Subcutaneous abdominal adipose tissue (tissue), 5 donors: ENCODE measurements around the gene KPNA2.
A peak's percentile ranks its signal among the peaks of the same experiment; 100 is the strongest.
"Not testable (repeated sequence)": the region's sequence is repeated elsewhere in the genome, so short reads cannot be mapped to it uniquely, and the experiment has no call there.

ENCODE experiments used
- H3K27ac ChIP-seq: one replicate; pipeline ENCODE4 v1.7.0; 2013; ENCODE audit warnings: low read depth, mild to moderate bottlenecking, inconsistent platforms, low read length, moderate library complexity
- H3K27me3 ChIP-seq, 5 donors: one replicate each; pipeline ENCODE4 v1.7.0; 2013; ENCODE audit warnings: low read length in 5 of 5, inconsistent platforms in 1 of 5; ENCODE audit not compliant: control insufficient read depth in 5 of 5, insufficient read depth in 4 of 5
- H3K36me3 ChIP-seq, 5 donors: one replicate each; pipeline ENCODE4 v1.7.0; 2013; ENCODE audit warnings: low read length in 5 of 5; ENCODE audit not compliant: control insufficient read depth in 5 of 5, insufficient read depth in 5 of 5
- H3K4me1 ChIP-seq, 5 donors: one replicate each; pipeline ENCODE4 v1.7.0; 2013; ENCODE audit warnings: low read length in 5 of 5, mild to moderate bottlenecking in 3 of 5, moderate library complexity in 1 of 5; ENCODE audit not compliant: control insufficient read depth in 5 of 5, insufficient read depth in 5 of 5
- H3K4me3 ChIP-seq, 5 donors: one replicate each; pipeline ENCODE4 v1.7.0; 2013; ENCODE audit warnings: low read length in 5 of 5, low read depth in 1 of 5
- H3K9ac ChIP-seq, 5 donors: one replicate each; pipeline ENCODE4 v1.7.0; 2013; ENCODE audit warnings: low read length in 5 of 5, mild to moderate bottlenecking in 4 of 5, moderate library complexity in 3 of 5
- H3K9me3 ChIP-seq, 5 donors: one replicate each; pipeline ENCODE4 v1.7.0; 2013; ENCODE audit warnings: low read length in 5 of 5; ENCODE audit not compliant: control insufficient read depth in 5 of 5
- donor health status: healthy.
- donor health status: healthy.
- donor health status: healthy.
- donor health status: healthy.
- donor health status: healthy.

KPNA2 gene

DNA sequence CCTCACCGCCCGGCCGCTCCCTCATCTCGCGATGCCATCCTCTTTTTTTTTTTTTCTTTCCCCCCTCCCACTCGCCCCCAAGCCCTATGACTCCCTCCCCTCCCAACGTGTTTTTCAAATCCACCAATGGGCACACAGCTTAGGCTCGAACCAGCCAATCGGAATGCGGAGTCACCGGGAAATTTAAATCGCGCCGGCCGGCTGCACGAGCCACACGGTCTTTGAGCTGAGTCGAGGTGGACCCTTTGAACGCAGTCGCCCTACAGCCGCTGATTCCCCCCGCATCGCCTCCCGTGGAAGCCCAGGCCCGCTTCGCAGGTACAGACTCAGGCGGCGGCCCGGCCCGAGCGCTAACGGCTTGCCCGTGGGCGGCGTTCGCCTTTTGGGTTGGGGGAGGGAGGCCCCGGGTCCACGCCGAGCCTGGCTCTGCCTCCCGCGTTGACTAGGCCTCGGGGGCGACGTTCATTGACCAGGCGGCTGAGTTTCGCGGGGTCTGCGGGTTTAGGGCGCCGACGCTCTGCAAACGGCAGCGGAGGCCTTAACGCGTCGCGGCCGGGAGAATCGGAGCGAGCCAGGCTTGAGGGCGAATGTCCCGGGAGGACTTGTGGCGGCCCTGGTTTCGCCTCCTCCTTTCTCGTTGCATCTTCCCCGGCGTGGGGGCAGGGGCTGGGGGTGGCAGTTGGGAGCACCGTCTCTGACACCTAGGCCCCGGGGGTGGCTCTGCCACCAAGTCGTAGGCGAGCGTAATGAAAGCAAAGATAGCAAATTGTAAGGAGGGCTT is at the start of gene KPNA2:
Gene KPNA2, plus strand, starts transcription at position 213 of the 781 bp plus-strand sequence. CDS start 1,398 bp downstream, outside the sequence.
- no peaks in the 10 kb centered on the region for H3K27me3 ChIP-seq

DNA sequence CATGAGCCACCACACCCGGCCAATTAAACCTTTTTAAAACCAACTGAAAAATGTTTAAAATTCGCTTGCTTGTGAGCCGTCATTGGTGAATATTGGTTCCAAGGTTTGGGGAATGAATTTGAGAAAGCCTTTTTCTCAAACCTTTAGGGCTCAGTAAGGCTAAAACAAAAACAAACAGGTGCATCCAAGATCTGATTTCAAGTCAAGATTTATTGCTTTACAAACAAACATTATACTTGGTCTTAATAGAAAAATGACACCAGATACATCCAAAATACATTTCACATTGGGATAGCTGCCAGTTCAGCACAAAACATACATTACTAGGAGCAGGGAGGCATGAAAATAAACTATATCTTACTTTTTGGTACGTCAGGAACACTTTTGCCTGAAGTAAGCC is 44.6 kb upstream of the KPNA2 start:
- no peak overlapping the region for H3K9ac ChIP-seq
- no peak overlapping the region for H3K4me3 ChIP-seq
- no peaks in the 10 kb centered on the region for H3K9me3 ChIP-seq

More for the DNA sequence above, at the start of gene KPNA2:
- Histone ChIP-seq H3K4me1 (peaks cover 0 to 19% (median 18%) of the 10 kb centered on the region in 5 donors), H3K36me3 (peaks cover 7 to 24% (median 10%) of the 10 kb centered on the region in 5 donors), H3K9ac (peak within 1 kb of the TSS in 4 of 5 donors; percentile 86 to 93 (median 93)), H3K9me3 (no peaks in the 10 kb centered on the region), H3K4me3 (peak within 1 kb of the TSS; percentile 51 to 95 (median 85)), H3K27ac (peak within 1 kb of the TSS; percentile 79)

DNA sequence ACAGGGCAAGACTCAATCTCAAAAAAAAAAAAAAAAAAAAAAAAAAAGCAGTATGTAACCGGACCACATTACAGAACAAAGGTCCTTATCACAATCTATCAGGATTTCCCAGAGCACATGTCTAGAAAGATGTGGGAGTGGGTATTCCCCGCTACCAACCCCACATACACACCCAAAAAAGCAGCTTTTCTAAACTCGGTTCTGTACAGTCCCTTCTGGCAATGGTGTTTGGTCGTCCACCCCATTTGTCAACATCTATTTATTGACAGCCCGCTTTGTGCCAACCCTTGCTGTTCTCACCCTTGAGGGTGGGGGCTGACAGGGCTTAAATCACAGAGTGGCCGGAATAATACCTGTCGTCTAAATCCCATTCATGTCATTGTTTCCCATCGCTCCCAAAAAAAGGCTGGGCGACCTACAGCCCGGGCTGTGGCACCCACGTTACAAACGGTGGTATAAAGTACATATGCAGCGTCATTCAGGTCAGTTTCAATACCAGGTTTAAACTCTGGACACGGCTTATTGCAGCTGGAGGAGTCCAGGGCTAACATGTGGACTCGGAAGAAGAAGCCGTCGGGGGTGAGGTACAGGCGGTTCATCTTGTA is 42.9 kb upstream of the KPNA2 start:
- Histone ChIP-seq H3K4me3 (peak overlapping the region; percentile 82 to 91 (median 84)), H3K27ac (peak overlapping the region; percentile 86), H3K9ac (peak overlapping the region; percentile 52 to 84 (median 68)), H3K9me3 (no peaks in the 10 kb centered on the region), H3K4me1 (peaks cover 4 to 40% (median 30%) of the 10 kb centered on the region in 5 donors), H3K36me3 (no peaks in the 10 kb centered on the region), H3K27me3 (no peaks in the 10 kb centered on the region)

More for the DNA sequence above, 44.6 kb upstream of the KPNA2 start:
- Histone ChIP-seq H3K27me3 (no peaks in the 10 kb centered on the region), H3K27ac (no peak overlapping the region), H3K36me3 (no peaks in the 10 kb centered on the region), H3K4me1 (peaks cover 4 to 33% (median 23%) of the 10 kb centered on the region in 5 donors)

DNA sequence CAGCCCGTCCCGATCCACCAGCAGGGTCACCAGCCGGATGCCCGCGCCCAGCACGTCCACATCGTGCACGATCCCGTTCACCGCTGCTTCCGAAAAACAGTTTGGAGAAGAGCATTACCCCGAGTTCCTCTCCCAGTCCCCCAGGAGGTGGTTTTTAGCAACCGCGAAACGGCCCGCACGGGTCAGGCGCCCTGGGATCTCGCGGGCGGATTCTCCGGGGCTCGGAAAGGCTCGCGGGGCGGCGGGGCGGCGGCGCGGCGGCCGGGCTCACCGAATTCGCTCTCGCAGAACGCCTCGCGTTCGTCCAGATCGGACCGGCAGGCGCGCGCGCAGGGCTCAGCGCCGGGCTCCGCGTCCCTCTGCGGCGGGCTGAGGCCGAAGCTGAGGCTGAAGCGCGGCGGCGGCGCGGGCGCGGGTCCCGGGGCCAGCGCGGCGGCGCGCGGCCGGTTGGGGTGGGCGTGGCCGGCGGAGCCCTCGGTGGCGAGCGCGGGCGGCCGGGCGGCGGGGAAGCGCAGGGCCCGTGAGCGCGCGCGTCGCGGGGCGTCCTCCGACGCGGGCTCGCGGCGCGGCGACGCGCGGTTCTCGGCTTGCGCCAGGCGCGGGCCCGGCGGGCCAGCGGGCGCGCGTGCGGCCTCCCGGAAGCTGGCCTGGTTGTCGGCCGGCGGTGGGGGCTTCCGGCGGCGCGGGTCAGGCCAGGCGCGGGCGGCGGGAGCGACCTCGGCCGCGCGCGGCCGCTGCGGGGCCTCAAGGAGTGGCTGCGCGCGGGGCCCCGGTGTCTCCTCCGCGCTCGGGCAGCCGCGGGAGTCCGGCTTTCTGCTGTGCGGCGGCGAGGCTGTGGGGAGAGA is 42.2 kb upstream of the KPNA2 start:
- H3K9me3 ChIP-seq, result no peaks in the 10 kb centered on the region
- peak overlapping the region; percentile 68 to 84 (median 84) for H3K9ac ChIP-seq
- H3K4me1 ChIP-seq, result peaks cover 4 to 40% (median 30%) of the 10 kb centered on the region in 5 donors
- H3K27me3 ChIP-seq, result no peaks in the 10 kb centered on the region
- no peaks in the 10 kb centered on the region for H3K36me3 ChIP-seq
- H3K4me3 ChIP-seq, result peak overlapping the region; percentile 83 to 91 (median 87)
- H3K27ac ChIP-seq, result peak overlapping the region; percentile 94

DNA sequence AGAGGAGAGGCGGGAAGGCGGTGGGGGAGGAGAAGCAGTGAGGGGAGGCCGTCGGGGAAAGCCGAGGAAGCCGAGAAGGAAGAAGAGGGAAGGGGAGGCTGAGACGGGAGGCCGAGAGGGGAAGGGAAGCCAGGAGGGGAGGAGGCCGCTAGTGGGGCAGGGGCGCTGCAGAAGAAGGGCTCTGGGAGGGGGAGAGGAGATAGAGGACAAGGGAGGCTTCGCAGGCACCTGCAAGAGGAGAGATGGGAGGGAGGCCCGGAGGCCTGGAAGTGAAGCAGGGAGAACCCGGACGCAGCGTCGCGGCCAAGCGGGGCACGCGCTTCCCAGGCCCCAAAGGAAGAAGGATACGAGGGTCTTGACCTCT is 41.6 kb upstream of the KPNA2 start:
- peak overlapping the region; percentile 94 for H3K27ac ChIP-seq
- H3K4me3 ChIP-seq, result peak overlapping the region; percentile 68 to 91 (median 84)
- peak overlapping the region in 4 of 5 donors; percentile 39 to 84 (median 81) for H3K9ac ChIP-seq
- H3K9me3 ChIP-seq, result no peaks in the 10 kb centered on the region
- H3K36me3 ChIP-seq, result no peaks in the 10 kb centered on the region
- peaks cover 4 to 40% (median 30%) of the 10 kb centered on the region in 5 donors for H3K4me1 ChIP-seq
- no peaks in the 10 kb centered on the region for H3K27me3 ChIP-seq

DNA sequence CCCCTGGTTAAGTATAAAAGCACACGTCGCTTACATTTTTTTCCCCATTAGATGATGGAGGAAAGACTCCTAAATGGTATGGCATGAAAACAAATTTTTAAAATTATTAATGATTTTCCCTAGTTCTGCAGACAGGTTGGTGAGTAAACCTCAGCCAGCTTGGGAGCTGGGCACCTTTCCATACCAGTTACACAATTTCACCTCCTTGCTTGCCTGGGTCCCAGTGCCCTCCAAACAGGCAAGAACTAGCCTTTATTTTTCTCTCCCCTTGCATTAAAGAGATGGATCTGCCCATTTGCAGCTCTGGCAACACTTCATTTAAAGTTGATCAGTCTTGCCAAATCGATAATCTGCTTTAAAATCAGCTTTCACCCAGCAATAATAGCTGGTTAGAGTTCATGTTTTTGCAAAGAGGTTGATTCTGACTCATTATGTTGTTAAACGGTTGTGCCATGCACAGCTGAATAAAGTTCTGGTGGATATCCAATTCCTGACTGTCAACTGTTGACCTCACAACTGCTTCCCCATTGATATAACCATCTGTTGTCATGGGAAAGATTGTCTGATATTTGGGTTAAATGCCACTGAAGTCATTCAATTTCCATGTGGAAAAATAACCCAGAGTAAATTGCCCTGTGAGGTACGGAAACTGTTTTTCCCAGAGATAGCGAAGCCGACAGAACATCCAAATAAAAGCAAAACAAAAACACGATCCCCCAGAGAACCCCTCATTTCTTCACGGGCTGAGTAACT is 40.5 kb upstream of the KPNA2 start:
- Histone ChIP-seq H3K36me3 (no peaks in the 10 kb centered on the region), H3K27me3 (no peaks in the 10 kb centered on the region), H3K9ac (peak overlapping the region; percentile 0 to 74 (median 68)), H3K4me3 (peak overlapping the region; percentile 68 to 87 (median 79)), H3K4me1 (peaks cover 4 to 40% (median 30%) of the 10 kb centered on the region in 5 donors), H3K9me3 (no peaks in the 10 kb centered on the region), H3K27ac (peak overlapping the region; percentile 91)

DNA sequence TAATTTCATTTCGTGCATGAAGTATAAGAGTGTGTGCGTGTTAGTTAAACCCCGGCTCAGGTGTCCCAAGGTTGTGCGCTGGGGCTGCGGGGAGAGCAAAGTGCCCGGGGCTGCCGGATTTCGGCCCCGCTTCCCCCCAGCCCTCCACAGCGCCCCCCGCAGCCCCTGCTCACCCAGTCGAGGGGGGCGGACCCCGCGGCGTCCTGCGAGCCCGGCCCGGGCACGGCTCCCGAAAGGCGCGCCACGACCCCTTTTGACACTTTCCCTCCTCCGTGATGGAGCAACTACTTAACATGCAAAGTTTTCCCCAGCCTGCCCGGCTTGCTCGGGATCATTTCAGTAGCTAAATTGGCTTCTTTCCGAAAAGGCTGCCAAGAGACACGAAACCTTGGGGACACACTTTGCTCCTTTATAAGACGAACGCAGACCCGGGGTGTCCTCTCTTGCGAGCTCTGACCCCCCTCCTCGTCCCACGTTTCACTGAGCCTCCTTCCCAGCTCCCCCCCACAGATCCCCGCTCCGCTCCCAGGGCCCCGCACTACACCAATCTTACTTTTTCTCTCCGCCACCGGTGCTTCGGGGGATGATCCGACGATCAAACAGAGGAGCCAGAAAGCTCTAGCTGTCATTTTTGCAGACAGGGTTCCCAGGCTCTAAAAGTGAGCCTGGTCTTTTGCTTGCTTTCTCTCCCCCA is 39.8 kb upstream of the KPNA2 start:
- peak overlapping the region; percentile 68 to 87 (median 79) for H3K4me3 ChIP-seq
- H3K27me3 ChIP-seq, result no peaks in the 10 kb centered on the region
- H3K36me3 ChIP-seq, result no peaks in the 10 kb centered on the region
- no peaks in the 10 kb centered on the region for H3K9me3 ChIP-seq
- peak overlapping the region; percentile 91 for H3K27ac ChIP-seq
- peaks cover 4 to 40% (median 30%) of the 10 kb centered on the region in 5 donors for H3K4me1 ChIP-seq
- peak overlapping the region; percentile 0 to 74 (median 68) for H3K9ac ChIP-seq

DNA sequence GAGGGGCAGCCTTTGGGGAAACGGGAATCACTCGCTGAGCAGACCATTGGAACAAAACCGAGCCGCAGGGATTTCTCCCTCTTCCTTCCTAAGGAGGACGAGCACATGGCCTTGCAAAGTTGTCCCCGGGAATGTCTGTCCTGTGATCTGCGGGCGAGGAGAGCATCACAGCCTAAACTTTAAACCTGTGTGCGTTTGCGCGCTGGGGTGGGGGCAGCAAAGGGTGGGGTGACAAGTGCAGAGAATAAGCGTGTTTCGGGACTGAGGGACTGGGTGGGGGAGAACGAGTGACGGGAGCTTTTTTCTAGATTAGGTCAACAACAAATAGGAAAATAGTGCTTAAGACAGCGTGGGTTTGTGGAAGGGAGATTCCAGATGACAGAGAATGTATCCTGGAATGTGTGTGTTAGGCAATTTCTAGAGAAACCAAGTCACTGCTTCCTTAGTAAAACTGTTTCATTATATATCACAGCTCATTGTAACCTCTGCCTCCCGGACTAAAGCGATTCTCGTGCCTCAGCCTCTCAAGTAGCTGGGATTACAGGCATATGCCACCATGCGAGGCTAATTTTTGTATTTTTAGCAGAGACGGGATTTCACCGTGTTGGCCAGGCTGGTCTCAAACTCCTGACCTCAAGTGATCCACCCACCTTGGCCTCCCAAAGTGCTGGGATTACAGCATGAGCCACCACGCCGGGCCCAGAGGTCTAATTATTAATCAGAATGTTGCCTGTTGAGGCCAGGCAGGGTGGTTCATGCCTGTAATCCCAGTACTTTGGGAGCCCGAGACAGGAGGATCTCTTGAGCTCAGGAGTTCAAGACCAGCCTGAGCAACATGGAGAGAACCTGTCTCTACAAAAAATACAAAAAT is 39.0 kb upstream of the KPNA2 start, which contains the start of gene C17orf58:
Gene C17orf58, minus strand, starts transcription at position 169 of the 871 bp plus-strand sequence. CDS start 271 bp downstream, outside the sequence.
- Histone ChIP-seq H3K4me1 (peaks cover 4 to 40% (median 30%) of the 10 kb centered on the region in 5 donors), H3K4me3 (peak within 1 kb of the TSS; percentile 68 to 87 (median 79)), H3K9ac (peak within 1 kb of the TSS; percentile 0 to 74 (median 68)), H3K27ac (peak within 1 kb of the TSS; percentile 91)
- H3K27me3 ChIP-seq, H3K36me3 ChIP-seq, H3K9me3 ChIP-seq: not testable (repeated sequence)
